ENCODE results near the gene OLFM1.

DNA sequence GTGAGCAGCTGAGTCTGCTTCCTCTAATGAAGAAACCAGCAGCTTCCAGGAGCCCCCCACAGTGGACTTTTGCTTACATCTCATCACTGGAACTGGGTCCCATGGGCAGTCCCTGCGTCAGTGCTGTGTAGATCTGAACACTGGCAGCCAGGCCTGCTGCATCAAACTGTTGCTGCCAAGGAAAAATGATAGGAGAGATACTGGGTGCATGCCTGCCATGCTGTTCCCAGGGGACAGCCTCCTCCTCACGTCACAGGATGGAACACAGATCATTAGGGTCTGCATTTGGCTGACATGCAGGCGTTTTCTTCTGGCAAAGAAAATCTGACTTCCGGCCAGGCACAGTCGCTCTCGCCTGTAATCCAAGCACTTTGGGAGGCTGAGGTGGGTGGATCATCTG, 67.9 kb downstream of the OLFM1 start:
- no peak for TF ChIP-seq YY1 (IDR thresholded peaks at IDR 0.05; ENCODE audit: insufficient read depth, insufficient read length)
- no peak for TF ChIP-seq SUZ12 (IDR thresholded peaks at IDR 0.05; ENCODE audit: extremely low read depth, insufficient read depth, insufficient read length)

Measured in NT2/D1 (cell line).